ENCODE measurements around the gene NUP210. TPM values are rescaled to one million over a fixed set of nuclear protein-coding genes. Genes with fewer than 3 reads are reported as not detected.

Gene NUP210
- 100 to 1,000 TPM in 1 of 3 donors, 10 to 100 TPM in 2; 10.9 to 120 (median 36.7) TPM for polyA plus RNA-seq

GRCh38 chr3:13420045-13420830 lies at the start of gene NUP210:
NUP210 (minus strand) TSS chr3:13420322; CDS start chr3:13420226, 96 bp downstream.
- peak within 1 kb of the TSS; percentile 90 to 96 (median 96) for H3K4me3 Mint-ChIP-seq
- H3K27me3 Mint-ChIP-seq (ENCODE audit: low read depth in 3 of 3): peaks cover 10 to 19% (median 14%) of the 10 kb centered on the region in 3 donors
- no peaks in the 10 kb centered on the region for H3K36me3 Mint-ChIP-seq
- DNase-seq: peak in 2 of 3 donors; percentile 65 to 71
- peaks cover 53 to 55% of the 10 kb centered on the region in 2 donors for H3K4me1 Mint-ChIP-seq
- H3K27ac Mint-ChIP-seq: peak within 1 kb of the TSS; percentile 96 to 100 (median 98)
- no peaks in the 10 kb centered on the region for H3K9me3 Mint-ChIP-seq

- Mint-ChIP-seq H3K4me3 (no peak overlapping the region), H3K27ac (no peak overlapping the region), H3K36me3 (no peaks in the 10 kb centered on the region), H3K9me3 (peaks cover 0 to 1% (median 0%) of the 10 kb centered on the region in 6 donors), H3K4me1 (no peaks in the 10 kb centered on the region), H3K27me3 (ENCODE audit: low read depth in 3 of 3) (peaks cover 0 to 7% (median 5%) of the 10 kb centered on the region in 3 donors)
- no peak for DNase-seq
Measured at GRCh38 chr3:13466781-13467180, 46.7 kb upstream of the NUP210 start.

- no peak overlapping the region for H3K27ac Mint-ChIP-seq
- H3K4me3 Mint-ChIP-seq: no peak overlapping the region
- H3K36me3 Mint-ChIP-seq: no peaks in the 10 kb centered on the region
- H3K27me3 Mint-ChIP-seq (ENCODE audit: low read depth in 3 of 3): peaks cover 4 to 7% (median 5%) of the 10 kb centered on the region in 3 donors
- peaks cover 0 to 1% (median 0%) of the 10 kb centered on the region in 6 donors for H3K9me3 Mint-ChIP-seq
- H3K4me1 Mint-ChIP-seq: no peaks in the 10 kb centered on the region
- no peak for DNase-seq
Measured at GRCh38 chr3:13465236-13465873, 45.2 kb upstream of the NUP210 start.

GRCh38 chr3:13463618-13464400 lies 43.7 kb upstream of the NUP210 start:
- no peaks in the 10 kb centered on the region for H3K4me1 Mint-ChIP-seq
- H3K4me3 Mint-ChIP-seq: no peak overlapping the region
- H3K36me3 Mint-ChIP-seq: no peaks in the 10 kb centered on the region
- H3K9me3 Mint-ChIP-seq: peaks cover 0 to 1% (median 0%) of the 10 kb centered on the region in 6 donors
- DNase-seq: no peak
- H3K27ac Mint-ChIP-seq: no peak overlapping the region
- peaks cover 5 to 7% (median 5%) of the 10 kb centered on the region in 3 donors for H3K27me3 Mint-ChIP-seq (ENCODE audit: low read depth in 3 of 3)

GRCh38 chr3:13462822-13463221 lies 42.7 kb upstream of the NUP210 start:
- Mint-ChIP-seq H3K9me3 (peaks cover 0 to 1% (median 0%) of the 10 kb centered on the region in 6 donors), H3K36me3 (no peaks in the 10 kb centered on the region), H3K4me1 (no peaks in the 10 kb centered on the region), H3K27me3 (ENCODE audit: low read depth in 3 of 3) (peaks cover 2 to 7% (median 5%) of the 10 kb centered on the region in 3 donors), H3K4me3 (no peak overlapping the region), H3K27ac (no peak overlapping the region)
- DNase-seq: no peak

DNA sequence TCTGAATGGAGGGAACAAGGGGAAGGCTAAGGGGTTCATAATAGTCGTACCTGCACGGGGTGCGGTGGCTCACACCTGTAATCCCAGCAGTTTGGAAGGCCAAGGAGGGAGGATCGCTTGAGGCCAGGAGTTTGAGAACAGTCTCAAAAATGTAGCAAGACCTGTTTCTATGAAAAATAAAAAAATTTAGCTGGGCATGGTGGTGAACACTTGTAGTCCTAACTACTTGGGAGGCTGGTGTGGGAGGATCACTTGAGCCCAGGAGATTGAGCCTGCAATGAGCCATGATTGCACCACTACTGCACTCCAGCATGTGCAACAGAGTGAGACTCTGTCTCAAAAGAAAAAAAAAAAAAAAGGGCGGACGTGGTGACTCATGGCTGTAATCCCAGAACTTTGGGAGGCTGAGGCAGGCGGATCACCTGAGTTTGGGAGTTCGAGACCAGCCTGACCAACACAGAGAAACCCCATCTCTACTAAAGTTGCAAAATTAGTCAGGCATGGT lies 42.1 kb upstream of the NUP210 start:
- Mint-ChIP-seq H3K4me3 (no peak overlapping the region), H3K4me1 (no peaks in the 10 kb centered on the region), H3K27me3 (ENCODE audit: low read depth in 3 of 3) (peaks cover 3 to 5% (median 4%) of the 10 kb centered on the region in 3 donors), H3K36me3 (no peaks in the 10 kb centered on the region), H3K9me3 (peaks cover 0 to 1% (median 0%) of the 10 kb centered on the region in 6 donors), H3K27ac (no peak overlapping the region)
- DNase-seq: no peak

GRCh38 chr3:13461169-13462124 lies 41.3 kb upstream of the NUP210 start:
- H3K27ac Mint-ChIP-seq: peak overlapping the region in 1 of 6 donors; percentile 28
- H3K9me3 Mint-ChIP-seq: peaks cover 0 to 1% (median 0%) of the 10 kb centered on the region in 6 donors
- H3K4me1 Mint-ChIP-seq: no peaks in the 10 kb centered on the region
- peak; percentile 52 to 54 (median 52) for DNase-seq
- H3K4me3 Mint-ChIP-seq: no peak overlapping the region
- no peaks in the 10 kb centered on the region for H3K36me3 Mint-ChIP-seq
- H3K27me3 Mint-ChIP-seq (ENCODE audit: low read depth in 3 of 3): peaks cover 2 to 5% (median 4%) of the 10 kb centered on the region in 3 donors

GRCh38 chr3:13460341-13460736 lies 40.2 kb upstream of the NUP210 start:
- DNase-seq: no peak
- peaks cover 0 to 1% (median 0%) of the 10 kb centered on the region in 6 donors for H3K9me3 Mint-ChIP-seq
- peaks cover 0 to 5% (median 4%) of the 10 kb centered on the region in 3 donors for H3K27me3 Mint-ChIP-seq (ENCODE audit: low read depth in 3 of 3)
- no peaks in the 10 kb centered on the region for H3K4me1 Mint-ChIP-seq
- no peak overlapping the region for H3K27ac Mint-ChIP-seq
- no peak overlapping the region for H3K4me3 Mint-ChIP-seq
- no peaks in the 10 kb centered on the region for H3K36me3 Mint-ChIP-seq

GRCh38 chr3:13459605-13460340 lies 39.7 kb upstream of the NUP210 start:
- no peak overlapping the region for H3K4me3 Mint-ChIP-seq
- H3K27me3 Mint-ChIP-seq (ENCODE audit: low read depth in 3 of 3): peaks cover 0 to 5% (median 4%) of the 10 kb centered on the region in 3 donors
- H3K36me3 Mint-ChIP-seq: no peaks in the 10 kb centered on the region
- no peaks in the 10 kb centered on the region for H3K4me1 Mint-ChIP-seq
- peaks cover 0 to 1% (median 0%) of the 10 kb centered on the region in 6 donors for H3K9me3 Mint-ChIP-seq
- no peak for DNase-seq
- no peak overlapping the region for H3K27ac Mint-ChIP-seq

DNA sequence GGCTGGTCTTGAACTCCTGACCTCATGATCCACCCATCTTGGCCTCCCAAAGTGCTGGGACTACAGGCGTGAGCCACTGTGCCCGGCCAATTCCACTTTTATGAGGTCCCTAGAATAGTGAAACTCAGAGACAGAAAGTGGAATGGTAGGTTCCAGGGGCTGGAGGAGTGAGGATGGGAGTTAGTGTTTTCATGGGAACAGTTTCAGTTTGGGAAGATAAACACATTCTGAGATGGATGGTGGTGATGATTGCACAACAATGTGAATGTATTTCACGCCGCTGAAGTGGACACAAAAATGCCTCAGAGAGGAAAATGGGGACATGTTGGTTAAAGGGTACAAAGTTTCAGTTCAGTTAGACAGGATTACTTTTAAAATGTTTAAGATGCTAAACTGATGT lies 37.5 kb upstream of the NUP210 start:
- Mint-ChIP-seq H3K27ac (no peak overlapping the region), H3K4me3 (no peak overlapping the region), H3K27me3 (ENCODE audit: low read depth in 3 of 3) (peaks cover 0 to 5% (median 2%) of the 10 kb centered on the region in 3 donors), H3K9me3 (no peaks in the 10 kb centered on the region), H3K4me1 (peaks cover 2 to 5% of the 10 kb centered on the region in 2 donors), H3K36me3 (no peaks in the 10 kb centered on the region)
- DNase-seq: no peak

DNA sequence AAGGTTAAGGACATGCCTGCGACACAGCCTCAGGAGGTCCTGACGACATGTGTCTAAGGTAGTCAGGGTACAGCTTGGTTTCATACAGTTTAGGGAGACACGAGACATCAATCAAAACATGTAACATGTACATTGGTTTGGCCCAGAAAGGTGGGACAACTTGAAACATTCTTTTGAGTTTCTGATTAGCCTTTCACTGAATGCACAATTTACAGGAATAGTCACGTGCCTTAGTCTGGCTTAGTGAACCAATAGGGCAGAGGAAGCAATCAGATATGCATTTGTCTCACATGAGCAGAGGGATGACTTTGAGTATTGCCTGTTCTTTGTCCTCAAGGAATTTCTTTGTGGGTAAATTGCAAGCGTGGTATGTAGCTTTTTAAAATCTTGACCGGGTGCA lies 35.5 kb upstream of the NUP210 start:
- H3K9me3 Mint-ChIP-seq: no peaks in the 10 kb centered on the region
- no peak overlapping the region for H3K27ac Mint-ChIP-seq
- H3K4me3 Mint-ChIP-seq: no peak overlapping the region
- DNase-seq: no peak
- no peaks in the 10 kb centered on the region for H3K36me3 Mint-ChIP-seq
- peaks cover 16 to 20% of the 10 kb centered on the region in 2 donors for H3K4me1 Mint-ChIP-seq
- peaks cover 0 to 6% (median 2%) of the 10 kb centered on the region in 3 donors for H3K27me3 Mint-ChIP-seq (ENCODE audit: low read depth in 3 of 3)

Measured in immature natural killer cell (primary cell).